ENCODE results near the gene AIM2. TPM values are rescaled to one million over a fixed set of nuclear protein-coding genes. Genes with fewer than 3 reads are reported as not detected.

Gene AIM2
- total RNA-seq, 1 experiment from 2014 or later = 1.1 TPM

- TF ChIP-seq ZNF425 (CRISPR knock-in tag; conservative IDR thresholded peaks at IDR 0.05) (no peak), CBFB (CRISPR knock-in tag; IDR thresholded peaks at IDR 0.05; ENCODE audit: low read depth) (no peak), NR3C1 (CRISPR knock-in tag; conservative IDR thresholded peaks at IDR 0.05; ENCODE audit: low read depth) (no peak)
- TF ChIP-seq, protein P1, sequence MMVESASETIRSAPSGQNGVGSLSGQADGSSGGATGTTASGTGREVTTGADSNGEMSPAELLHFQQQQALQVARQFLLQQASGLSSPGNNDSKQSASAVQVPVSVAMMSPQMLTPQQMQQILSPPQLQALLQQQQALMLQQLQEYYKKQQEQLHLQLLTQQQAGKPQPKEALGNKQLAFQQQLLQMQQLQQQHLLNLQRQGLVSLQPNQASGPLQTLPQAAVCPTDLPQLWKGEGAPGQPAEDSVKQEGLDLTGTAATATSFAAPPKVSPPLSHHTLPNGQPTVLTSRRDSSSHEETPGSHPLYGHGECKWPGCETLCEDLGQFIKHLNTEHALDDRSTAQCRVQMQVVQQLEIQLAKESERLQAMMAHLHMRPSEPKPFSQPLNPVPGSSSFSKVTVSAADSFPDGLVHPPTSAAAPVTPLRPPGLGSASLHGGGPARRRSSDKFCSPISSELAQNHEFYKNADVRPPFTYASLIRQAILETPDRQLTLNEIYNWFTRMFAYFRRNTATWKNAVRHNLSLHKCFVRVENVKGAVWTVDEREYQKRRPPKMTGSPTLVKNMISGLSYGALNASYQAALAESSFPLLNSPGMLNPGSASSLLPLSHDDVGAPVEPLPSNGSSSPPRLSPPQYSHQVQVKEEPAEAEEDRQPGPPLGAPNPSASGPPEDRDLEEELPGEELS (CRISPR knock-in tag; IDR thresholded peaks at IDR 0.05) = no peak
Measured at GRCh38 chr1:159055181-159055641, 21.4 kb downstream of the AIM2 start (continued).

DNA sequence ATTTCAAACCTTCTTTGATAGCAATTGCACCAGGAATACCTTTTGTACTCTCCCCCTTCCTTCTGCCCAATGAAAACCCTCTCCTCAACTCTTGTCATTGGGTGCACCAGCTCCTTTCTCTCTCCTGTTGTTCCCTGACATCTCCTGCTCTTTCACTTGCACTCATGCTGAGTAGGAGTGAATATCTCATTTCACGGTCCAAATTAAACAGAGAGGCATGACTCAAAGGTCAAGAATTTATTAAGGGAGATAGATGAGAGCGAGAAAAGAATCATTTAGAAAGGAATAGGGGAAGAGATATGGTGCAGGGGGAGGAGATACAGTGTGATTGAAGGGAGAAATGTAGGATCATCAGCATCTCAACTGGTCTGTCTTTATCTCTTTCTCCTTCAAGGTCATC is 22.1 kb downstream of the AIM2 start:
- DNase-seq (ENCODE audit: low spot score) (no peak), ATAC-seq (no peak)
- Mint-ChIP-seq H3K4me3 (no peak overlapping the region), H3K27ac (no peak overlapping the region), H3K27me3 (ENCODE audit: low read depth) (no peaks in the 10 kb centered on the region), H3K36me3 (no peaks in the 10 kb centered on the region), H3K4me1 (peaks cover 11% of the 10 kb centered on the region), H3K9me3 (peaks cover 3% of the 10 kb centered on the region; the same call in 1 of the 2 replicates)
- TF ChIP-seq NFE2L1 (CRISPR knock-in tag; IDR thresholded peaks at IDR 0.05) (no peak), CBFB (CRISPR knock-in tag; IDR thresholded peaks at IDR 0.05; ENCODE audit: low read depth) (no peak), NFYB (CRISPR knock-in tag; conservative IDR thresholded peaks at IDR 0.05; ENCODE audit: low read depth) (no peak), USF1 (CRISPR knock-in tag; IDR thresholded peaks at IDR 0.05) (no peak), ATF6 (CRISPR knock-in tag; IDR thresholded peaks at IDR 0.05) (no peak), NR1H2 (CRISPR knock-in tag; IDR thresholded peaks at IDR 0.05) (no peak), ZNF416 (CRISPR knock-in tag; IDR thresholded peaks at IDR 0.05) (no peak), ZNF121 (CRISPR knock-in tag; IDR thresholded peaks at IDR 0.05) (no peak), PRDM15 (CRISPR knock-in tag; IDR thresholded peaks at IDR 0.05) (no peak), NR2C2 (CRISPR knock-in tag; IDR thresholded peaks at IDR 0.05) (no peak), ZNF396 (CRISPR knock-in tag; IDR thresholded peaks at IDR 0.05; ENCODE audit: borderline replicate concordance) (no peak), ZNF423 (CRISPR knock-in tag; IDR thresholded peaks at IDR 0.05) (no peak)
- TF ChIP-seq, protein P2, sequence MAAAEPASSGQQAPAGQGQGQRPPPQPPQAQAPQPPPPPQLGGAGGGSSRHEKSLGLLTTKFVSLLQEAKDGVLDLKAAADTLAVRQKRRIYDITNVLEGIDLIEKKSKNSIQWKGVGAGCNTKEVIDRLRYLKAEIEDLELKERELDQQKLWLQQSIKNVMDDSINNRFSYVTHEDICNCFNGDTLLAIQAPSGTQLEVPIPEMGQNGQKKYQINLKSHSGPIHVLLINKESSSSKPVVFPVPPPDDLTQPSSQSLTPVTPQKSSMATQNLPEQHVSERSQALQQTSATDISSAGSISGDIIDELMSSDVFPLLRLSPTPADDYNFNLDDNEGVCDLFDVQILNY (CRISPR knock-in tag; IDR thresholded peaks at IDR 0.05) = no peak
- TF ChIP-seq, protein P3, sequence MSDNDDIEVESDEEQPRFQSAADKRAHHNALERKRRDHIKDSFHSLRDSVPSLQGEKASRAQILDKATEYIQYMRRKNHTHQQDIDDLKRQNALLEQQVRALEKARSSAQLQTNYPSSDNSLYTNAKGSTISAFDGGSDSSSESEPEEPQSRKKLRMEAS (CRISPR knock-in tag; IDR thresholded peaks at IDR 0.05) = no peak
- TF ChIP-seq, protein P4, sequence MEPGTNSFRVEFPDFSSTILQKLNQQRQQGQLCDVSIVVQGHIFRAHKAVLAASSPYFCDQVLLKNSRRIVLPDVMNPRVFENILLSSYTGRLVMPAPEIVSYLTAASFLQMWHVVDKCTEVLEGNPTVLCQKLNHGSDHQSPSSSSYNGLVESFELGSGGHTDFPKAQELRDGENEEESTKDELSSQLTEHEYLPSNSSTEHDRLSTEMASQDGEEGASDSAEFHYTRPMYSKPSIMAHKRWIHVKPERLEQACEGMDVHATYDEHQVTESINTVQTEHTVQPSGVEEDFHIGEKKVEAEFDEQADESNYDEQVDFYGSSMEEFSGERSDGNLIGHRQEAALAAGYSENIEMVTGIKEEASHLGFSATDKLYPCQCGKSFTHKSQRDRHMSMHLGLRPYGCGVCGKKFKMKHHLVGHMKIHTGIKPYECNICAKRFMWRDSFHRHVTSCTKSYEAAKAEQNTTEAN (CRISPR knock-in tag; IDR thresholded peaks at IDR 0.05) = no peak
- TF ChIP-seq, protein P5, sequence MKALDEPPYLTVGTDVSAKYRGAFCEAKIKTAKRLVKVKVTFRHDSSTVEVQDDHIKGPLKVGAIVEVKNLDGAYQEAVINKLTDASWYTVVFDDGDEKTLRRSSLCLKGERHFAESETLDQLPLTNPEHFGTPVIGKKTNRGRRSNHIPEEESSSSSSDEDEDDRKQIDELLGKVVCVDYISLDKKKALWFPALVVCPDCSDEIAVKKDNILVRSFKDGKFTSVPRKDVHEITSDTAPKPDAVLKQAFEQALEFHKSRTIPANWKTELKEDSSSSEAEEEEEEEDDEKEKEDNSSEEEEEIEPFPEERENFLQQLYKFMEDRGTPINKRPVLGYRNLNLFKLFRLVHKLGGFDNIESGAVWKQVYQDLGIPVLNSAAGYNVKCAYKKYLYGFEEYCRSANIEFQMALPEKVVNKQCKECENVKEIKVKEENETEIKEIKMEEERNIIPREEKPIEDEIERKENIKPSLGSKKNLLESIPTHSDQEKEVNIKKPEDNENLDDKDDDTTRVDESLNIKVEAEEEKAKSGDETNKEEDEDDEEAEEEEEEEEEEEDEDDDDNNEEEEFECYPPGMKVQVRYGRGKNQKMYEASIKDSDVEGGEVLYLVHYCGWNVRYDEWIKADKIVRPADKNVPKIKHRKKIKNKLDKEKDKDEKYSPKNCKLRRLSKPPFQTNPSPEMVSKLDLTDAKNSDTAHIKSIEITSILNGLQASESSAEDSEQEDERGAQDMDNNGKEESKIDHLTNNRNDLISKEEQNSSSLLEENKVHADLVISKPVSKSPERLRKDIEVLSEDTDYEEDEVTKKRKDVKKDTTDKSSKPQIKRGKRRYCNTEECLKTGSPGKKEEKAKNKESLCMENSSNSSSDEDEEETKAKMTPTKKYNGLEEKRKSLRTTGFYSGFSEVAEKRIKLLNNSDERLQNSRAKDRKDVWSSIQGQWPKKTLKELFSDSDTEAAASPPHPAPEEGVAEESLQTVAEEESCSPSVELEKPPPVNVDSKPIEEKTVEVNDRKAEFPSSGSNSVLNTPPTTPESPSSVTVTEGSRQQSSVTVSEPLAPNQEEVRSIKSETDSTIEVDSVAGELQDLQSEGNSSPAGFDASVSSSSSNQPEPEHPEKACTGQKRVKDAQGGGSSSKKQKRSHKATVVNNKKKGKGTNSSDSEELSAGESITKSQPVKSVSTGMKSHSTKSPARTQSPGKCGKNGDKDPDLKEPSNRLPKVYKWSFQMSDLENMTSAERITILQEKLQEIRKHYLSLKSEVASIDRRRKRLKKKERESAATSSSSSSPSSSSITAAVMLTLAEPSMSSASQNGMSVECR (CRISPR knock-in tag; IDR thresholded peaks at IDR 0.05; ENCODE audit: borderline replicate concordance) = no peak
- ChIA-PET POLR2A (no interaction called here), CTCF (no interaction called here)

All from WTC11 (cell line).